PC-3 (cell line): Measurements from ENCODE around the gene SENP3.

Experiments used
- CTCF ChIP-seq: fragments of 300-600 bp; sonication (generic); conservative IDR thresholded peaks from 2 replicates; pipeline ENCODE4 v1.5.1; 2017; ENCODE audit warnings: antibody characterized with exemption, low read depth, mild to moderate bottlenecking, low read length
- EZH2 ChIP-seq: fragments of 300-600 bp; sonication (generic); IDR thresholded peaks from one replicate; pipeline ENCODE4 v1.6.1; 2017; ENCODE audit warnings: antibody characterized with exemption, mild to moderate bottlenecking, low read length; ENCODE audit not compliant: unreplicated experiment
- EZH2phosphoT487 ChIP-seq: fragments of 300-600 bp; sonication (generic); IDR thresholded peaks from 2 replicates; pipeline ENCODE4 v1.6.1; 2018; ENCODE audit warnings: mild to moderate bottlenecking, antibody characterized with exemption, low read length, borderline replicate concordance

- TF ChIP-seq CTCF: no peak
- no peak for TF ChIP-seq EZH2
- TF ChIP-seq EZH2phosphoT487: no peak
Observed at GRCh38 chr17:7606280-7606679, 44.6 kb downstream of the SENP3 start.
